ENCODE results near the gene WNT3.

DNA sequence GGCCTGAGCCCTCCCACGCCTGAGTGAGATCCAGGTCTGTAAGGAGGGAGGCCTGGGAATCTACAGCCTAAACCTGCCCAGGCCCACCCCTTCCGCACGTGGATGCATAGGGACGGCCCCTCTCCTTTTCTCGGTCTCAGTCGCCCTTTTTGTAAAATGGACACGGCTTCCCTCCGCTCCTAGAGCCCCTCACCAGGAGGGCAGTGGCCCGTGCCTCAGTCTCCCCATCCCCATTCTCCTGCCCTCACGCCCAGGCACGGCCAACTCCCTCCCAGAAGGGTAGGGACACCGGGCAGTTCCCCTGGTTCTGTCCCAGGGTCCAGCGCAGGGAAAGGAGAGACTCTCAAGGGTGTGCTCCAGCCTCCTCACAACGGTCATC lies 48.1 kb downstream of the WNT3 start:
- TF ChIP-seq, protein P1, sequence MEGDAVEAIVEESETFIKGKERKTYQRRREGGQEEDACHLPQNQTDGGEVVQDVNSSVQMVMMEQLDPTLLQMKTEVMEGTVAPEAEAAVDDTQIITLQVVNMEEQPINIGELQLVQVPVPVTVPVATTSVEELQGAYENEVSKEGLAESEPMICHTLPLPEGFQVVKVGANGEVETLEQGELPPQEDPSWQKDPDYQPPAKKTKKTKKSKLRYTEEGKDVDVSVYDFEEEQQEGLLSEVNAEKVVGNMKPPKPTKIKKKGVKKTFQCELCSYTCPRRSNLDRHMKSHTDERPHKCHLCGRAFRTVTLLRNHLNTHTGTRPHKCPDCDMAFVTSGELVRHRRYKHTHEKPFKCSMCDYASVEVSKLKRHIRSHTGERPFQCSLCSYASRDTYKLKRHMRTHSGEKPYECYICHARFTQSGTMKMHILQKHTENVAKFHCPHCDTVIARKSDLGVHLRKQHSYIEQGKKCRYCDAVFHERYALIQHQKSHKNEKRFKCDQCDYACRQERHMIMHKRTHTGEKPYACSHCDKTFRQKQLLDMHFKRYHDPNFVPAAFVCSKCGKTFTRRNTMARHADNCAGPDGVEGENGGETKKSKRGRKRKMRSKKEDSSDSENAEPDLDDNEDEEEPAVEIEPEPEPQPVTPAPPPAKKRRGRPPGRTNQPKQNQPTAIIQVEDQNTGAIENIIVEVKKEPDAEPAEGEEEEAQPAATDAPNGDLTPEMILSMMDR (IDR thresholded peaks at IDR 0.05 in 8 of 11, conservative IDR thresholded peaks at IDR 0.05 in 3 of 11): no peak
- TF ChIP-seq POLR2A (IDR thresholded peaks at IDR 0.05) (no peak), POLR2AphosphoS5 (IDR thresholded peaks at IDR 0.05) (no peak)

Measured in spleen (tissue), 7 donors.